T-cell (primary cell): ENCODE data around the gene CDX1. TPM values are rescaled to one million over a fixed set of nuclear protein-coding genes. Genes with fewer than 3 reads are reported as not detected.

Experiments used
- ATAC-seq, 4 experiments: fragments of 200-7000 bp in 3 of 4; fragments of 150-1000 bp in 1 of 4; cut with Tn5 transposase; replicated peaks in 1 of 4; 1 replicate in 3 of 4; 2 replicates in 1 of 4; pipeline ENCODE4 v1.10.0; 2021; ENCODE audit warnings: moderate library complexity in 3 of 4, mild to moderate bottlenecking in 2 of 4, moderate number of reproducible peaks in 1 of 4
- CTCF ChIA-PET, 2 donors: fragments of 300-600 bp; sonication (Branson Sonifier 250); formaldehyde crosslinking; loops; one replicate each; lab custom pipeline; 2022; ENCODE audit warnings: antibody characterized with exemption in 2 of 2; lab: Charles Lee
- POLR2A ChIA-PET, 2 donors: fragments of 300-600 bp; sonication (Branson Sonifier 250); formaldehyde crosslinking; loops; one replicate each; lab custom pipeline; 2022; ENCODE audit warnings: antibody characterized with exemption in 2 of 2; lab: Charles Lee
- DNase-seq, 35 experiments: peaks; one replicate each; pipeline versions ENCODE4 v3.0.0 to v3.0.0-alpha.2; 2013 to 2023
- H3K27ac ChIP-seq: one replicate; pipeline ENCODE4 v1.5.1; 2013; ENCODE audit warnings: low read length
- H3K27me3 ChIP-seq, 2 experiments: replicated peaks in 1 of 2; 1 replicate in 1 of 2; 2 replicates in 1 of 2; pipeline versions ENCODE4 v1.6.1 to v1.7.0; 2013; ENCODE audit warnings: low read length in 1 of 2, mixed read lengths in 1 of 2; ENCODE audit not compliant: control insufficient read depth in 2 of 2, insufficient read depth in 2 of 2; ENCODE audit errors: extremely low read depth in 1 of 2
- H3K36me3 ChIP-seq, 2 donors: 1 replicate in 1 of 2; 2 replicates in 1 of 2; pipeline versions ENCODE4 v1.6.1 to v1.7.0; 2013; ENCODE audit warnings: low read length in 1 of 2; ENCODE audit not compliant: control insufficient read depth in 2 of 2, insufficient read depth in 1 of 2; ENCODE audit errors: extremely low read depth in 1 of 2
- H3K4me1 ChIP-seq, 2 experiments: 1 replicate in 1 of 2; 2 replicates in 1 of 2; pipeline versions ENCODE4 v1.6.1 to v1.7.0; 2013; ENCODE audit warnings: low read length in 2 of 2, mixed read lengths in 1 of 2; ENCODE audit not compliant: insufficient read depth in 2 of 2, control insufficient read depth in 1 of 2; ENCODE audit errors: extremely low read depth in 1 of 2
- H3K4me3 ChIP-seq, 2 donors: 1 replicate in 1 of 2; 2 replicates in 1 of 2; pipeline versions ENCODE4 v1.5.1 to v1.7.0; 2013; ENCODE audit warnings: mild to moderate bottlenecking in 2 of 2, low read length in 1 of 2, moderate library complexity in 1 of 2; ENCODE audit not compliant: control insufficient read depth in 1 of 2; ENCODE audit errors: extremely low read depth in 1 of 2
- H3K9me3 ChIP-seq: 2 replicates; pipeline ENCODE4 v1.7.0; 2013
- H3K27ac Mint-ChIP-seq, 2 donors: one replicate each; pipeline ENCODE4 v1.8.0; 2020 to 2021; ENCODE audit warnings: mild to moderate bottlenecking in 2 of 2, mixed read lengths in 2 of 2
- H3K27me3 Mint-ChIP-seq, 2 donors: one replicate each; pipeline ENCODE4 v1.8.0; 2021 to 2022; ENCODE audit warnings: mixed read lengths in 2 of 2
- H3K36me3 Mint-ChIP-seq: one replicate; pipeline ENCODE4 v1.8.0; 2021; ENCODE audit warnings: mixed read lengths
- H3K4me1 Mint-ChIP-seq, 3 donors: one replicate each; pipeline ENCODE4 v1.8.0; 2020 to 2022; ENCODE audit warnings: mixed read lengths in 3 of 3, mild to moderate bottlenecking in 1 of 3
- H3K4me3 Mint-ChIP-seq, 3 donors: one replicate each; pipeline ENCODE4 v1.8.0; 2020 to 2022; ENCODE audit warnings: mild to moderate bottlenecking in 3 of 3, mixed read lengths in 3 of 3, moderate library complexity in 3 of 3
- H3K9me3 Mint-ChIP-seq, 3 donors: one replicate each; pipeline ENCODE4 v1.8.0; 2020 to 2022; ENCODE audit warnings: mixed read lengths in 3 of 3
- WGBS: methylation state at CpG from one replicate; pipeline ENCODE4 v1.1.5; 2013; ENCODE audit warnings: missing lambda C conversion rate; ENCODE audit not compliant: insufficient coverage; 5-methylcytosine and 5-hydroxymethylcytosine counted together
- total RNA-seq, 35 experiments: library from RNA in 6 of 35; stranded (reverse) in 6 of 35; fragments of 120-200 nt in 1 of 35; gene quantifications; one replicate each; pipeline versions ENCODE4 v1.2.1 to v1.2.4 and lab custom pipeline; 2013 to 2026

CDX1 gene
- total RNA-seq, 5 donors from 2014 or later (not counting 1 experiment from before 2014, with no cell fraction given): 0.23 TPM; not detected in 4

- Histone ChIP-seq H3K27ac (no peak overlapping the region), H3K27me3 (peaks cover 14 to 53% of the 10 kb centered on the region in 2 experiments), H3K4me3 (no peak overlapping the region), H3K36me3 (no peaks in the 10 kb centered on the region), H3K9me3 (no peaks in the 10 kb centered on the region), H3K4me1 (no peaks in the 10 kb centered on the region)
- Mint-ChIP-seq H3K4me1 (no peaks in the 10 kb centered on the region), H3K36me3 (no peaks in the 10 kb centered on the region), H3K9me3 (no peaks in the 10 kb centered on the region), H3K27me3 (peaks cover 31 to 47% of the 10 kb centered on the region in 2 donors), H3K4me3 (no peak overlapping the region), H3K27ac (no peak overlapping the region)
- CTCF ChIA-PET: no interaction called here
- POLR2A ChIA-PET: no interaction called here
- DNase-seq: no peak
- no peak for ATAC-seq
- WGBS: 0% methylated on average over 1 of the region's 3 CpGs
These were observed 21.7 kb downstream of the CDX1 start for GRCh38 chr5:150188146-150188842.

GRCh38 chr5:150189326-150189725 is 22.7 kb downstream of the CDX1 start:
- H3K27me3 Mint-ChIP-seq: peaks cover 31 to 55% of the 10 kb centered on the region in 2 donors
- ATAC-seq (no peak), DNase-seq (no peak)
- ChIA-PET POLR2A (no interaction called here), CTCF (no interaction called here)
- no peaks in the 10 kb centered on the region for H3K9me3 ChIP-seq
- H3K4me1 ChIP-seq: no peaks in the 10 kb centered on the region
- peaks cover 14 to 53% of the 10 kb centered on the region in 2 experiments for H3K27me3 ChIP-seq
- no peaks in the 10 kb centered on the region for H3K36me3 ChIP-seq
- H3K4me1 Mint-ChIP-seq: no peaks in the 10 kb centered on the region
- H3K27ac Mint-ChIP-seq: no peak overlapping the region
- WGBS: no CpG with 5 or more reads among the region's 3 CpGs
- H3K27ac ChIP-seq: no peak overlapping the region
- no peak overlapping the region for H3K4me3 ChIP-seq
- no peaks in the 10 kb centered on the region for H3K9me3 Mint-ChIP-seq
- H3K36me3 Mint-ChIP-seq: no peaks in the 10 kb centered on the region
- H3K4me3 Mint-ChIP-seq: no peak overlapping the region

- no peak within 1 kb of the TSS for H3K4me3 ChIP-seq
- CTCF ChIA-PET: no interaction called here
- no peaks in the 10 kb centered on the region for H3K36me3 ChIP-seq
- no peaks in the 10 kb centered on the region for H3K9me3 Mint-ChIP-seq
- peaks cover 14 to 53% of the 10 kb centered on the region in 2 experiments for H3K27me3 ChIP-seq
- 11% methylated on average over 54 of the region's 58 CpGs for WGBS
- POLR2A ChIA-PET: no interaction called here
- H3K27ac ChIP-seq: no peak within 1 kb of the TSS
- H3K4me1 Mint-ChIP-seq: no peaks in the 10 kb centered on the region
- no peak within 1 kb of the TSS for H3K4me3 Mint-ChIP-seq
- no peak within 1 kb of the TSS for H3K27ac Mint-ChIP-seq
- H3K9me3 ChIP-seq: no peaks in the 10 kb centered on the region
- H3K36me3 Mint-ChIP-seq: no peaks in the 10 kb centered on the region
- no peak for ATAC-seq
- H3K4me1 ChIP-seq: no peaks in the 10 kb centered on the region
- DNase-seq: no peak
- peaks cover 31 to 55% of the 10 kb centered on the region in 2 donors for H3K27me3 Mint-ChIP-seq
These were observed 23.3 kb downstream of the CDX1 start, which contains the start of gene SLC6A7 for GRCh38 chr5:150189728-150190502. Gene SLC6A7, plus strand, starts transcription at chr5:150190062. Its CDS starts 266 bp downstream, at chr5:150190328.

- DNase-seq (no peak), ATAC-seq (no peak)
- Histone ChIP-seq H3K27me3 (peaks cover 14 to 56% of the 10 kb centered on the region in 2 experiments), H3K4me1 (no peaks in the 10 kb centered on the region), H3K36me3 (no peaks in the 10 kb centered on the region), H3K4me3 (no peak overlapping the region), H3K9me3 (no peaks in the 10 kb centered on the region), H3K27ac (no peak overlapping the region)
- 67% methylated on average over 2 of the region's 16 CpGs for WGBS
- H3K4me1 Mint-ChIP-seq: no peaks in the 10 kb centered on the region
- ChIA-PET POLR2A (no interaction called here), CTCF (interaction anchor here in 1 of 2 donors (0.5 kb wide), 1 partner anchor 1130 kb away, joined by 5 read pairs; no protein-coding TSS in a partner anchor)
- H3K4me3 Mint-ChIP-seq: no peak overlapping the region
- H3K36me3 Mint-ChIP-seq: no peaks in the 10 kb centered on the region
- H3K27me3 Mint-ChIP-seq: peaks cover 31 to 59% of the 10 kb centered on the region in 2 donors
- no peaks in the 10 kb centered on the region for H3K9me3 Mint-ChIP-seq
- H3K27ac Mint-ChIP-seq: no peak overlapping the region
These were observed 24.0 kb downstream of the CDX1 start for GRCh38 chr5:150190503-150190979.

GRCh38 chr5:150190987-150191386 is 24.4 kb downstream of the CDX1 start:
- no peaks in the 10 kb centered on the region for H3K4me1 Mint-ChIP-seq
- DNase-seq (no peak), ATAC-seq (no peak)
- H3K36me3 Mint-ChIP-seq: no peaks in the 10 kb centered on the region
- Histone ChIP-seq H3K4me1 (no peaks in the 10 kb centered on the region), H3K4me3 (no peak overlapping the region), H3K9me3 (no peaks in the 10 kb centered on the region), H3K27me3 (peaks cover 14 to 61% of the 10 kb centered on the region in 2 experiments), H3K27ac (no peak overlapping the region), H3K36me3 (no peaks in the 10 kb centered on the region)
- no peak overlapping the region for H3K4me3 Mint-ChIP-seq
- H3K9me3 Mint-ChIP-seq: no peaks in the 10 kb centered on the region
- CTCF ChIA-PET: interaction anchor here in 1 of 2 donors (0.5 kb wide), 1 partner anchor 1130 kb away, joined by 5 read pairs; no protein-coding TSS in a partner anchor
- no peak overlapping the region for H3K27ac Mint-ChIP-seq
- POLR2A ChIA-PET: no interaction called here
- peaks cover 31 to 61% of the 10 kb centered on the region in 2 donors for H3K27me3 Mint-ChIP-seq
- no CpG with 5 or more reads among the region's 2 CpGs for WGBS

GRCh38 chr5:150192462-150192861 is 25.9 kb downstream of the CDX1 start:
- H3K4me3 Mint-ChIP-seq: no peak overlapping the region
- H3K27me3 ChIP-seq: peaks cover 14 to 70% of the 10 kb centered on the region in 2 experiments
- 25% methylated on average over 1 of the region's 4 CpGs for WGBS
- peaks cover 31 to 61% of the 10 kb centered on the region in 2 donors for H3K27me3 Mint-ChIP-seq
- CTCF ChIA-PET: no interaction called here
- ATAC-seq: no peak
- H3K27ac ChIP-seq: no peak overlapping the region
- H3K4me1 ChIP-seq: no peaks in the 10 kb centered on the region
- H3K4me1 Mint-ChIP-seq: no peaks in the 10 kb centered on the region
- H3K36me3 Mint-ChIP-seq: no peaks in the 10 kb centered on the region
- no peak overlapping the region for H3K27ac Mint-ChIP-seq
- H3K9me3 ChIP-seq: no peaks in the 10 kb centered on the region
- no peaks in the 10 kb centered on the region for H3K9me3 Mint-ChIP-seq
- DNase-seq: no peak
- H3K4me3 ChIP-seq: no peak overlapping the region
- no peaks in the 10 kb centered on the region for H3K36me3 ChIP-seq
- POLR2A ChIA-PET: no interaction called here
